ENCODE results near the gene CTXND1.

DNA sequence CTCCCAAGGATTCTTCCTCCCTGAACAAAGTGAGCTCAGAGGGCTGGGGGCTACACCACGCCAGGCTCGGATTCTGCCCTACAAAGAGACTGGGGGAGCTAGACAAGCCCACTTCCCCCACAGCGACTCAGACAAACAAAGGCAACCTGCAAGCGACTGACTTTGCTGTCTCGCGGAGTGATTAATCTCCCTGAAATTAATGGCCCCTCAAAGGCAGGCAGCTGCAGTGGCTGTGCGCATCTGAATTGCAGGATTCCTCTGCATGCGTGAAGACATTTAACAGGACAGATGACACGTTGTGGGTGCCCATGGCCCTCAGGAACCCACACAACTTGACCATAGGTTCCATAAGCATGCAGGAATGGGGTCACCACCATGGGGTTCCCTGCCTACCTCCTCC is 18.4 kb downstream of the CTXND1 start:
- no peak for TF ChIP-seq MAZ (IDR thresholded peaks at IDR 0.05; ENCODE audit: borderline replicate concordance, low read depth, low read length)
- TF ChIP-seq MXI1 (IDR thresholded peaks at IDR 0.05; ENCODE audit: borderline replicate concordance, low read depth, low read length), result no peak
- no peak for TF ChIP-seq USF2 (IDR thresholded peaks at IDR 0.05; ENCODE audit: low read depth, low read length)
- no peak for TF ChIP-seq CTCF (conservative IDR thresholded peaks at IDR 0.05; ENCODE audit: low read depth, low read length)
- no peak for TF ChIP-seq FOS (IDR thresholded peaks at IDR 0.05; ENCODE audit: low read depth, low read length)
- no peak for TF ChIP-seq POLR2A (IDR thresholded peaks at IDR 0.05; ENCODE audit: low read depth, low read length)
- TF ChIP-seq SMC3 (IDR thresholded peaks at IDR 0.05; ENCODE audit: low read depth, low read length), result no peak
- no peak for TF ChIP-seq RFX5 (IDR thresholded peaks at IDR 0.05; ENCODE audit: low read depth, low read length)
- TF ChIP-seq RCOR1 (IDR thresholded peaks at IDR 0.05; ENCODE audit: insufficient replicate concordance, low read length), result no peak
- no peak for TF ChIP-seq RAD21 (IDR thresholded peaks at IDR 0.05; ENCODE audit: low read length)
- TF ChIP-seq, protein P1, sequence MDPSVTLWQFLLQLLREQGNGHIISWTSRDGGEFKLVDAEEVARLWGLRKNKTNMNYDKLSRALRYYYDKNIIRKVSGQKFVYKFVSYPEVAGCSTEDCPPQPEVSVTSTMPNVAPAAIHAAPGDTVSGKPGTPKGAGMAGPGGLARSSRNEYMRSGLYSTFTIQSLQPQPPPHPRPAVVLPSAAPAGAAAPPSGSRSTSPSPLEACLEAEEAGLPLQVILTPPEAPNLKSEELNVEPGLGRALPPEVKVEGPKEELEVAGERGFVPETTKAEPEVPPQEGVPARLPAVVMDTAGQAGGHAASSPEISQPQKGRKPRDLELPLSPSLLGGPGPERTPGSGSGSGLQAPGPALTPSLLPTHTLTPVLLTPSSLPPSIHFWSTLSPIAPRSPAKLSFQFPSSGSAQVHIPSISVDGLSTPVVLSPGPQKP (IDR thresholded peaks at IDR 0.05; ENCODE audit: borderline replicate concordance, low read depth, low read length), result no peak
- TF ChIP-seq BHLHE40 (IDR thresholded peaks at IDR 0.05; ENCODE audit: low read depth, low read length), result no peak
- TF ChIP-seq CEBPB (IDR thresholded peaks at IDR 0.05; ENCODE audit: low read depth, low read length), result no peak

Data from IMR-90 (cell line).